HCT116 (cell line): ENCODE measurements around the gene CPM. TPM values are rescaled to one million over a fixed set of nuclear protein-coding genes. Genes with fewer than 3 reads are reported as not detected.

Source experiments
- ATAC-seq: fragments of 200-7000 bp; cut with Tn5 transposase; 2 replicates; pipeline ENCODE4 v1.9.1; 2020; ENCODE audit warnings: mild to moderate bottlenecking, moderate library complexity
- BruUV-seq: library from RNA; stranded (reverse); fragments of 400-500 nt; replicated peaks from 2 replicates; lab custom pipeline; 2021; lab: Mats Ljungman, UMichigan
- CTCF ChIA-PET: fragments of 300-600 bp; sonication (Branson Sonifier 250); formaldehyde crosslinking; loops from one replicate; lab custom pipeline; 2021; ENCODE audit warnings: antibody characterized with exemption; lab: Charles Lee
- POLR2A ChIA-PET: fragments of 300-600, 350-600 bp; sonication (Branson Sonifier 250); formaldehyde crosslinking; loops from one replicate; lab custom pipeline; 2021; ENCODE audit warnings: antibody characterized with exemption; lab: Charles Lee
- RAD21 ChIA-PET, 2 experiments: fragments of 300-600 bp; sonication (Branson Sonifier 250); formaldehyde crosslinking; loops; one replicate each; lab custom pipeline; 2023; ENCODE audit warnings: low total read pairs in 2 of 2; ENCODE audit not compliant: uncharacterized antibody in 2 of 2, unreplicated experiment in 2 of 2, low non-redundant PET in 1 of 2; lab: Charles Lee
- DNase-seq: peaks from one replicate; pipeline ENCODE4 v3.0.0-alpha.2; 2010; ENCODE audit warnings: low read depth, low spot score
- H2AFZ ChIP-seq: fragments of 200-600 bp; shearing (Covaris generic), sonication (generic); 2 replicates; pipeline ENCODE4 v1.6.1; 2017; ENCODE audit warnings: low read depth, mixed run types, mixed read lengths, antibody characterized with exemption, low read length; ENCODE audit not compliant: poor library complexity, severe bottlenecking
- H3K27ac ChIP-seq: 2 replicates; pipeline ENCODE4 v1.5.1; 2012; ENCODE audit warnings: low read depth, low read length
- H3K27me3 ChIP-seq: fragments of 200-600 bp; sonication (generic); 2 replicates; pipeline ENCODE4 v1.6.1; 2016; ENCODE audit warnings: mixed run types, low read length, mixed read lengths; ENCODE audit not compliant: insufficient read depth
- H3K36me3 ChIP-seq, 2 experiments: fragments of 200-500 bp in 1 of 2; fragments of 200-600 bp in 1 of 2; sonication (Bioruptor generic) in 1 of 2; sonication (generic) in 1 of 2; 2 replicates each; pipeline versions ENCODE4 v1.5.1 to v1.6.1; 2014 to 2016; ENCODE audit warnings: low read length in 2 of 2, inconsistent platforms in 1 of 2, mixed read lengths in 1 of 2, mixed run types in 1 of 2; ENCODE audit not compliant: insufficient read depth in 2 of 2, control insufficient read depth in 1 of 2
- H3K4me1 ChIP-seq, 2 experiments: fragments of 200-600 bp in 1 of 2; sonication (generic) in 1 of 2; 2 replicates each; pipeline versions ENCODE4 v1.5.1 to v1.6.1; 2012 to 2017; ENCODE audit warnings: low read length in 2 of 2, inconsistent platforms in 1 of 2, mild to moderate bottlenecking in 1 of 2, mixed read lengths in 1 of 2, mixed run types in 1 of 2, moderate library complexity in 1 of 2; ENCODE audit not compliant: insufficient read depth in 2 of 2, control insufficient read depth in 1 of 2
- H3K4me2 ChIP-seq: fragments of 200-600 bp; sonication (generic); 2 replicates; pipeline ENCODE4 v1.6.1; 2017; ENCODE audit warnings: mixed run types, low read length, mixed read lengths
- H3K4me3 ChIP-seq, 2 experiments: fragments of 200-600 bp in 1 of 2; sonication (generic) in 1 of 2; replicated peaks in 1 of 2; 2 replicates each; pipeline ENCODE4 v1.5.1; 2011 to 2016; ENCODE audit warnings: low read length in 2 of 2, control low read depth in 1 of 2, low read depth in 1 of 2, mild to moderate bottlenecking in 1 of 2, mixed read lengths in 1 of 2, mixed run types in 1 of 2
- H3K79me2 ChIP-seq: fragments of 200-600 bp; sonication (generic); 2 replicates; pipeline ENCODE4 v1.6.1; 2017; ENCODE audit warnings: mild to moderate bottlenecking, mixed run types, low read length, moderate library complexity, mixed read lengths; ENCODE audit not compliant: insufficient read depth
- H3K9ac ChIP-seq: fragments of 200-600 bp; sonication (generic); 2 replicates; pipeline ENCODE4 v1.6.1; 2016; ENCODE audit warnings: low read length, mixed read lengths
- H3K9me2 ChIP-seq: fragments of 200-600 bp; sonication (generic), shearing (Covaris generic); 2 replicates; pipeline ENCODE4 v1.6.1; 2017; ENCODE audit warnings: mixed run types, mild to moderate bottlenecking, moderate library complexity; ENCODE audit not compliant: insufficient read depth
- H3K9me3 ChIP-seq, 2 experiments: fragments of 200-500 bp in 1 of 2; fragments of 200-600 bp in 1 of 2; sonication (Bioruptor generic) in 1 of 2; sonication (generic) in 1 of 2; 2 replicates each; pipeline ENCODE4 v1.6.1; 2014 to 2017; ENCODE audit warnings: low read length in 2 of 2, mixed read lengths in 2 of 2, inconsistent platforms in 1 of 2, low read depth in 1 of 2, mild to moderate bottlenecking in 1 of 2, mixed run types in 1 of 2, moderate library complexity in 1 of 2; ENCODE audit not compliant: control insufficient read depth in 1 of 2, insufficient read depth in 1 of 2
- H4K20me1 ChIP-seq: fragments of 200-600 bp; sonication (generic), shearing (Covaris generic); 2 replicates; pipeline ENCODE4 v1.6.1; 2017; ENCODE audit warnings: mixed run types, mild to moderate bottlenecking, moderate library complexity; ENCODE audit not compliant: insufficient read depth
- CBX3 ChIP-seq: IDR thresholded peaks from 2 replicates; pipeline ENCODE4 v1.6.1; 2012; ENCODE audit warnings: low read depth
- CEBPB ChIP-seq: IDR thresholded peaks from 2 replicates; pipeline ENCODE4 v1.6.1; 2012; ENCODE audit warnings: low read depth
- ELF1 ChIP-seq: IDR thresholded peaks from 2 replicates; pipeline ENCODE4 v1.6.1; 2012; ENCODE audit warnings: low read depth, borderline replicate concordance
- EZH2phosphoT487 ChIP-seq: fragments of 200-600 bp; IDR thresholded peaks from 2 replicates; pipeline ENCODE4 v1.6.1; 2018; ENCODE audit warnings: antibody characterized with exemption, borderline replicate concordance
- FOSL1 ChIP-seq: IDR thresholded peaks from 2 replicates; pipeline ENCODE4 v1.6.1; 2012; ENCODE audit warnings: low read depth
- JUND ChIP-seq: IDR thresholded peaks from 2 replicates; pipeline ENCODE4 v1.6.1; 2012
- POLR2A ChIP-seq: IDR thresholded peaks from 2 replicates; pipeline ENCODE4 v1.7.0; 2011; ENCODE audit warnings: borderline replicate concordance; ENCODE audit not compliant: insufficient read depth, insufficient read length; ENCODE audit errors: extremely low read depth
- POLR2AphosphoS5 ChIP-seq: IDR thresholded peaks from 2 replicates; pipeline ENCODE4 v1.6.1; 2011; ENCODE audit warnings: mild to moderate bottlenecking, low read depth, low read length, moderate library complexity
- RAD21 ChIP-seq: IDR thresholded peaks from 2 replicates; pipeline ENCODE4 v1.6.1; 2012; ENCODE audit warnings: low read depth, mild to moderate bottlenecking
- SIN3A ChIP-seq: IDR thresholded peaks from 2 replicates; pipeline ENCODE4 v1.6.1; 2012; ENCODE audit warnings: low read depth
- SP1 ChIP-seq: IDR thresholded peaks from 2 replicates; pipeline ENCODE4 v1.6.1; 2012; ENCODE audit warnings: low read depth
- TCF7L2 ChIP-seq: IDR thresholded peaks from 2 replicates; pipeline ENCODE4 v1.7.0; 2011; ENCODE audit warnings: borderline replicate concordance, inconsistent platforms; ENCODE audit not compliant: insufficient read depth, insufficient read length; ENCODE audit errors: extremely low read depth
- YY1 ChIP-seq: IDR thresholded peaks from 2 replicates; pipeline ENCODE4 v1.6.1; 2011; ENCODE audit warnings: low read length, low read depth, moderate library complexity, mild to moderate bottlenecking; ENCODE audit not compliant: insufficient replicate concordance; ENCODE audit errors: extremely low read depth
- intact Hi-C: fragments of 100-400 bp; cut with micrococcal nuclease; formaldehyde crosslinking; loops from 2 replicates; pipeline ENCODE4 v1.10.0; 2022
- total RNA-seq: library from RNA; stranded (reverse); gene quantifications from one replicate; pipeline ENCODE4 v1.2.1, GENCODE V29; 2021; ENCODE audit not compliant: unreplicated experiment
- TF ChIP-seq, protein P1 (sequence below), 3 experiments: fragments of 200-600 bp in 1 of 3; sonication (generic) in 1 of 3; IDR thresholded peaks in 2 of 3; conservative IDR thresholded peaks in 1 of 3; 2 replicates each; pipeline ENCODE4 v1.5.1; 2012 to 2017; ENCODE audit warnings: low read depth in 2 of 3, low read length in 2 of 3, antibody characterized with exemption in 1 of 3, borderline replicate concordance in 1 of 3, control low read depth in 1 of 3, mild to moderate bottlenecking in 1 of 3, mixed read lengths in 1 of 3, mixed run types in 1 of 3, moderate library complexity in 1 of 3; ENCODE audit not compliant: insufficient read depth in 1 of 3
- TF ChIP-seq, protein P2 (sequence below): IDR thresholded peaks from 2 replicates; pipeline ENCODE4 v1.6.1; 2012

CPM gene
- total RNA-seq, 1 experiment from 2014 or later: 5.3 TPM

DNA sequence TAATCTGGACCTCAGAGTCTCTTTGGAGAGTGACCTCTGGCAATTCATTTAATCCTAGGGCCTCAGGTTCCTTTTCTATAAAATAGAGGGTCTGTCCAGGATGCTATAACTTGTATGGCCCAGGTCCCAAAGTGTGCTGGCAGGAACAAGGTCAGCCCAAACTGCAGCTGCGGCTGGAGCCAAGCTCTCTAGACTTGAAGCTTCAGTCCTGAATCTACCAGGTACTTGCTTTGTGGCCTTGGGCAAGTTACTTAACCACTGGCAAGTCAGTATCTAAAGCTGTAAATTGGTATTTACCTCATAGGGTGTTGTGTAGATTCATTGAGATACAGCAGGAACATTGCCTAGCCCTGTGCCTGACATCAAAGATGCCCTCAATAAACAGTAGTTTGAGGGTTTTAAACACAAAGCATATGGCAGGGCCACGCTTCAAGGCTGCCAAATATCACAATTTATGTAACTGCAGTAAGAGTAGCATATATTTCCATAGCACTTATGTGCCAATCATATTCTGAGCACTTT, 21.7 kb downstream of the CPM start:
- H3K9me2 ChIP-seq: no peaks in the 10 kb centered on the region
- H4K20me1 ChIP-seq: no peaks in the 10 kb centered on the region
- H3K4me2 ChIP-seq: no peak overlapping the region
- H3K27me3 ChIP-seq: no peaks in the 10 kb centered on the region
- CTCF ChIA-PET: no interaction called here
- POLR2A ChIA-PET: no interaction called here
- no peak overlapping the region for H2AFZ ChIP-seq
- no peaks in the 10 kb centered on the region for H3K9me3 ChIP-seq
- intact Hi-C loops: no loop called here
- H3K9ac ChIP-seq: no peak overlapping the region
- H3K79me2 ChIP-seq: no peaks in the 10 kb centered on the region
- no peaks in the 10 kb centered on the region for H3K4me1 ChIP-seq
- RAD21 ChIA-PET: no interaction called here
- no TSS peak for BruUV-seq
- no peak overlapping the region for H3K4me3 ChIP-seq
- TF ChIP-seq TCF7L2 (no peak), ELF1 (no peak), CEBPB (no peak), EZH2phosphoT487 (no peak)
- DNase-seq (no peak), ATAC-seq (no peak)
- H3K27ac ChIP-seq: no peak overlapping the region
- H3K36me3 ChIP-seq: no peaks in the 10 kb centered on the region

DNA sequence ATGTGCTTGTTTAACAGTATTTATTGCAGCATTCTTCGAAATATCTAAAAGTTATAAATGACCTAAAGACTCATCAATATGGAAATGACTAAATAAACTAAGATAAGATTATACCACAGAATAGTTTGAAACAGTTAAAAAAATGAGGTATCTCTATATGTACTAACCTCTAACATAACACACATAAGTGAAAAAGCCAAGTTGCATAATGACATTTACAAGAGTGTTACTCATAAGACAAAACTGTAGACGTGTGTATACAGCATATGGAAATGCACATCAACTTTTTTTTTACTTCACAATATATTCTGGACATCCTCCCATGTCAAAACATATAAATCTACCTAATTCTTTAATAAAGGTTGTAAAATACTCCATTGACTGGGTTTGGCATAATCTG, 22.8 kb downstream of the CPM start:
- Histone ChIP-seq H4K20me1 (no peaks in the 10 kb centered on the region), H2AFZ (no peak overlapping the region), H3K9ac (no peak overlapping the region), H3K27me3 (no peaks in the 10 kb centered on the region), H3K4me2 (no peak overlapping the region), H3K9me3 (no peaks in the 10 kb centered on the region), H3K9me2 (no peaks in the 10 kb centered on the region), H3K4me3 (no peak overlapping the region), H3K79me2 (no peaks in the 10 kb centered on the region), H3K4me1 (no peaks in the 10 kb centered on the region), H3K27ac (no peak overlapping the region), H3K36me3 (no peaks in the 10 kb centered on the region)
- DNase-seq (no peak), ATAC-seq (no peak)
- TF ChIP-seq, protein P1, sequence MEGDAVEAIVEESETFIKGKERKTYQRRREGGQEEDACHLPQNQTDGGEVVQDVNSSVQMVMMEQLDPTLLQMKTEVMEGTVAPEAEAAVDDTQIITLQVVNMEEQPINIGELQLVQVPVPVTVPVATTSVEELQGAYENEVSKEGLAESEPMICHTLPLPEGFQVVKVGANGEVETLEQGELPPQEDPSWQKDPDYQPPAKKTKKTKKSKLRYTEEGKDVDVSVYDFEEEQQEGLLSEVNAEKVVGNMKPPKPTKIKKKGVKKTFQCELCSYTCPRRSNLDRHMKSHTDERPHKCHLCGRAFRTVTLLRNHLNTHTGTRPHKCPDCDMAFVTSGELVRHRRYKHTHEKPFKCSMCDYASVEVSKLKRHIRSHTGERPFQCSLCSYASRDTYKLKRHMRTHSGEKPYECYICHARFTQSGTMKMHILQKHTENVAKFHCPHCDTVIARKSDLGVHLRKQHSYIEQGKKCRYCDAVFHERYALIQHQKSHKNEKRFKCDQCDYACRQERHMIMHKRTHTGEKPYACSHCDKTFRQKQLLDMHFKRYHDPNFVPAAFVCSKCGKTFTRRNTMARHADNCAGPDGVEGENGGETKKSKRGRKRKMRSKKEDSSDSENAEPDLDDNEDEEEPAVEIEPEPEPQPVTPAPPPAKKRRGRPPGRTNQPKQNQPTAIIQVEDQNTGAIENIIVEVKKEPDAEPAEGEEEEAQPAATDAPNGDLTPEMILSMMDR (IDR thresholded peaks at IDR 0.05 in 2 of 3, conservative IDR thresholded peaks at IDR 0.05 in 1 of 3; ENCODE audit: borderline replicate concordance in 1 of 3, insufficient read depth in 1 of 3, low read depth in 2 of 3, low read length in 2 of 3): no peak
- TF ChIP-seq YY1 (no peak), RAD21 (no peak), CBX3 (no peak), JUND (no peak), POLR2A (no peak), FOSL1 (no peak), SP1 (no peak), CEBPB (no peak), POLR2AphosphoS5 (no peak), EZH2phosphoT487 (no peak), SIN3A (no peak), TCF7L2 (no peak)
- TF ChIP-seq, protein P2, sequence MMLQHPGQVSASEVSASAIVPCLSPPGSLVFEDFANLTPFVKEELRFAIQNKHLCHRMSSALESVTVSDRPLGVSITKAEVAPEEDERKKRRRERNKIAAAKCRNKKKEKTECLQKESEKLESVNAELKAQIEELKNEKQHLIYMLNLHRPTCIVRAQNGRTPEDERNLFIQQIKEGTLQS: no peak
- ChIA-PET RAD21 (no interaction called here), POLR2A (interaction anchor here (0.6 kb wide), 1 partner anchor 485 kb away, joined by 3 read pairs; no protein-coding TSS in a partner anchor), CTCF (no interaction called here)
- intact Hi-C loops: no loop called here
- BruUV-seq: no TSS peak
